ENCODE results near the gene PPID. TPM values are rescaled to one million over a fixed set of nuclear protein-coding genes. Genes with fewer than 3 reads are reported as not detected.

Gene PPID
- total and polyA plus RNA-seq, 2 of the 13 experiments (the other 11 are each of a cell fraction or from before 2014, with no cell fraction given): 15.4 to 63.4 TPM

DNA sequence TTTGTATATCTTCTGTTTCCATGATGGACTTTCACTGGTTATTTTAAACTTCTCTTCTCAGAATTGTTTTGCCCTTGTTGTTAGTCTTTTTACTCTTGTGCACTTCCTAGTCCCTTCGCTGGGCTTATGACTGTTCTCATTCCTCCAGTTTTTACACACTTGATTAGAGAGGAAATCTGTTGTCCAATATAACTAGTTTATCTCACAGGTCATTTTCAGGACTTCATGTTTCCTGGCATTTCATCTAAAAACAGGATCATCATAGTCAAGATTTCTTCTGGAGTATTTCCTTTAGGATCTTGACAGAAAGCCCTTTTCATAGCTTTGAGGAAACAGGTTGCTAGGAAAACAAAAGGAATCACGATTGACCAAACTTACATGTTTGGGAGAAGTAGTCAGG, 48.6 kb upstream of the PPID start (continued):
- no peak for TF ChIP-seq ZNF281 (CRISPR knock-in tag; IDR thresholded peaks at IDR 0.05; ENCODE audit: borderline replicate concordance)

DNA sequence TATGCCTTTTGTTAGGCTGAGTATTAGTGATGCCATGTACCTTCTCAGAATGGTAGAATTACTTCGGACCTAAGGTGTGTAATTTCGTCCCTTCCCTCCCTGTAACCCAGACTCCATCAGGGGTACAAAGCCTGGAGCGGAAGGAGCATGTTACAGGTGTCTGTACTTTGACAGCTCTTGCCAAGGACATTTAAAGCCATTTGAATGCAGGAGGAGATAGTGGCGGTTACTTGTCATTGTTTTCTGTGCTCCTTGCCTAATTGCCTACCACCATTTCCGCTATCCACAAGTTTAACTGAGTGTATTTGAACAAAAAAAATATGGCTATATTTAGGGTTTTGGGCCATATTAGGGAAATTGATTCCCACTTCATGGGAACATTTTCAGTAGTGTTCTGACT, 47.5 kb upstream of the PPID start:
- Histone ChIP-seq H3K4me2 (ENCODE audit: low read depth, low read length) (peak overlapping the region; percentile 85), H3K4me1 (ENCODE audit: insufficient read depth, low read length) (peaks cover 67% of the 10 kb centered on the region), H3K27me3 (ENCODE audit: control insufficient read depth in 1 of 2, insufficient read depth in 2 of 2, low read length in 2 of 2) (no peaks in the 10 kb centered on the region; a peak in 1 of 5 replicates), H3K27ac (ENCODE audit: extremely low read length, insufficient read depth, low read length) (no peak overlapping the region), H4K20me1 (ENCODE audit: insufficient read depth, low read length) (peaks cover 4% of the 10 kb centered on the region), H2AFZ (ENCODE audit: low read length) (no peak overlapping the region), H3K36me3 (replicated peaks in 1 of 2; ENCODE audit: control insufficient read depth in 1 of 2, insufficient read depth in 2 of 2, low read length in 2 of 2) (no peaks in the 10 kb centered on the region), H3K79me2 (ENCODE audit: insufficient read depth, low read length) (peaks cover 64% of the 10 kb centered on the region), H3K4me3 (replicated peaks in 1 of 3; ENCODE audit: insufficient read depth in 1 of 3, low read depth in 2 of 3, low read length in 3 of 3) (peak overlapping the region; percentile 91 to 99 (median 92); a peak in 5 of 6 replicates), H3K9me3 (ENCODE audit: low read length) (no peaks in the 10 kb centered on the region), H3K9ac (ENCODE audit: insufficient read depth, low read depth, low read length) (peak overlapping the region; percentile 82; the same call in 1 of the 2 replicates)
- ChIA-PET POLR2A (no interaction called here), CTCF (ENCODE audit: low intra/inter-chr PET ratio, low total read pairs) (no interaction called here)
- WGBS (ENCODE audit: low lambda C conversion rate): 96% methylated on average over 5 of the region's 5 CpGs
- TF ChIP-seq ZNF782 (CRISPR knock-in tag; IDR thresholded peaks at IDR 0.05; ENCODE audit: borderline replicate concordance): no peak
- no peak for TF ChIP-seq HOXA9 (CRISPR knock-in tag; IDR thresholded peaks at IDR 0.05; ENCODE audit: borderline replicate concordance)
- TF ChIP-seq, protein P1, sequence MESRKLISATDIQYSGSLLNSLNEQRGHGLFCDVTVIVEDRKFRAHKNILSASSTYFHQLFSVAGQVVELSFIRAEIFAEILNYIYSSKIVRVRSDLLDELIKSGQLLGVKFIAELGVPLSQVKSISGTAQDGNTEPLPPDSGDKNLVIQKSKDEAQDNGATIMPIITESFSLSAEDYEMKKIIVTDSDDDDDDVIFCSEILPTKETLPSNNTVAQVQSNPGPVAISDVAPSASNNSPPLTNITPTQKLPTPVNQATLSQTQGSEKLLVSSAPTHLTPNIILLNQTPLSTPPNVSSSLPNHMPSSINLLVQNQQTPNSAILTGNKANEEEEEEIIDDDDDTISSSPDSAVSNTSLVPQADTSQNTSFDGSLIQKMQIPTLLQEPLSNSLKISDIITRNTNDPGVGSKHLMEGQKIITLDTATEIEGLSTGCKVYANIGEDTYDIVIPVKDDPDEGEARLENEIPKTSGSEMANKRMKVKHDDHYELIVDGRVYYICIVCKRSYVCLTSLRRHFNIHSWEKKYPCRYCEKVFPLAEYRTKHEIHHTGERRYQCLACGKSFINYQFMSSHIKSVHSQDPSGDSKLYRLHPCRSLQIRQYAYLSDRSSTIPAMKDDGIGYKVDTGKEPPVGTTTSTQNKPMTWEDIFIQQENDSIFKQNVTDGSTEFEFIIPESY (CRISPR knock-in tag; IDR thresholded peaks at IDR 0.05): peak; percentile 74
- no peak for TF ChIP-seq ZNF263 (CRISPR knock-in tag; IDR thresholded peaks at IDR 0.05)
- no peak for TF ChIP-seq SOX6 (IDR thresholded peaks at IDR 0.05)
- 0 out of 2 replicates have a peak, but pooled peaks have one; percentile 7 for TF ChIP-seq SOX6 (CRISPR knock-in tag; IDR thresholded peaks at IDR 0.05)
- 0 out of 2 replicates have a peak, but pooled peaks have one; percentile 58 for TF ChIP-seq ZBTB38 (CRISPR knock-in tag; IDR thresholded peaks at IDR 0.05)
- no peak for TF ChIP-seq SMARCC2 (IDR thresholded peaks at IDR 0.05)
- no peak for TF ChIP-seq NCOA5 (CRISPR knock-in tag; IDR thresholded peaks at IDR 0.05)
- FAIRE-seq: no peak
- BruUV-seq (replicated peaks): no TSS peak
- in situ Hi-C loops (cut with HindIII; ENCODE audit: extremely low pct_ligation_motif_present, low pct_unique_long_range_greater_than_20kb): no loop called here
- intact Hi-C loops (cut with micrococcal nuclease; ENCODE audit: unreplicated experiment): no loop called here
- no peak for ATAC-seq
- DNase-seq (ENCODE audit: low spot score): no peak

Measured in HepG2 (cell line).